Fibroblast of the aortic adventitia (primary cell): Measurements from ENCODE around the gene MND1. TPM values are rescaled to one million over a fixed set of nuclear protein-coding genes. Genes with fewer than 3 reads are reported as not detected.
A peak's percentile ranks its signal among the peaks of the same experiment; 100 is the strongest.

Experiments used
- DNase-seq: peaks from one replicate; pipeline ENCODE4 v3.0.0-alpha.2; 2010; ENCODE audit warnings: low read depth
- H3K4me3 ChIP-seq: 2 replicates; pipeline ENCODE4 v1.5.1; 2011; ENCODE audit warnings: low read depth, mild to moderate bottlenecking, control low read depth, low read length, moderate library complexity
- total RNA-seq: library from RNA; depleted of rRNA; stranded (reverse); fragments of >200 nt; gene quantifications from 2 replicates; pipeline ENCODE4 v1.2.3, GENCODE V29; 2012; ENCODE audit warnings: low replicate concordance
- TF ChIP-seq, protein P1 (sequence below): IDR thresholded peaks from 2 replicates; pipeline ENCODE4 v1.5.1; 2011; ENCODE audit warnings: mild to moderate bottlenecking, low read length, control low read depth, inconsistent platforms; ENCODE audit not compliant: insufficient read depth

Gene MND1
- total RNA-seq, 1 donor = 15.5 TPM

DNA sequence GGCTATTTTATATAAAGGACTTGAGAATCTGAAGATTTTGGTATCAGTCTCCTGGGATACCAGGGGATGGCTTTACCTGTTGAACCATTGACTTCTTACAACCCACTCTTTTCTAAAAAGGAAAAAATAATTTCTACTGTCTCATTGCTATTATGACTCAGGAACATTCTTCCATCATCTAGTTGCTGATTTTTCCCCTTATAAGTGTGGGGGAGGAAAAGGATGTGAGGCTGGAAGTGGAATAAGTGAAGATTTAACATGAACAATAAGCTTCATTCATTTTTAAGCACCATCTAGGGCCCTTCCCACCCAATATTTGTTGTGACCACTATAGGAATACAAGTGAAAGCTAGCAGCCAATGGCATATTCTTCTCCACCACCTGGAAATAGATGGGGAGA, 10.6 kb upstream of the MND1 start:
- no peak for DNase-seq
- H3K4me3 ChIP-seq = no peak overlapping the region
- TF ChIP-seq, protein P1, sequence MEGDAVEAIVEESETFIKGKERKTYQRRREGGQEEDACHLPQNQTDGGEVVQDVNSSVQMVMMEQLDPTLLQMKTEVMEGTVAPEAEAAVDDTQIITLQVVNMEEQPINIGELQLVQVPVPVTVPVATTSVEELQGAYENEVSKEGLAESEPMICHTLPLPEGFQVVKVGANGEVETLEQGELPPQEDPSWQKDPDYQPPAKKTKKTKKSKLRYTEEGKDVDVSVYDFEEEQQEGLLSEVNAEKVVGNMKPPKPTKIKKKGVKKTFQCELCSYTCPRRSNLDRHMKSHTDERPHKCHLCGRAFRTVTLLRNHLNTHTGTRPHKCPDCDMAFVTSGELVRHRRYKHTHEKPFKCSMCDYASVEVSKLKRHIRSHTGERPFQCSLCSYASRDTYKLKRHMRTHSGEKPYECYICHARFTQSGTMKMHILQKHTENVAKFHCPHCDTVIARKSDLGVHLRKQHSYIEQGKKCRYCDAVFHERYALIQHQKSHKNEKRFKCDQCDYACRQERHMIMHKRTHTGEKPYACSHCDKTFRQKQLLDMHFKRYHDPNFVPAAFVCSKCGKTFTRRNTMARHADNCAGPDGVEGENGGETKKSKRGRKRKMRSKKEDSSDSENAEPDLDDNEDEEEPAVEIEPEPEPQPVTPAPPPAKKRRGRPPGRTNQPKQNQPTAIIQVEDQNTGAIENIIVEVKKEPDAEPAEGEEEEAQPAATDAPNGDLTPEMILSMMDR = no peak

DNA sequence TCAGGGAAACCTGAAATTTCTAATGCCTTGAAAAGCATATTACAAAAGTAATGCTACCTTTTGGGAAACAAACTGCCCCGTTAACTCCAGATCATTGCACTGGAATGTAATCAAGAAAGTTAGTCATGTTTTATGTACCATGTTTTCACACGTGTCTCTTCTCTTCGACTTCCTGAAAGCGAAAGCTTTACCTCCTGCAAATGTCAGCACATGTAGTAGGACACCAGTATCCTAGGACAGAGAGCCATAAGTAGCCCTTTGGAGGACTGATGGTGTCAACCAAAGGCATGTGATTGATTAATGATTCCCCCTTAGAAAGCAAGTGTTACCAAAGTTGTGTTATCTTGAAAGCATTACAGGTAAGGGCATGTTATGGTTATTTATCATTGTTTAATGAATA, 8.8 kb upstream of the MND1 start:
- no peak for DNase-seq
- H3K4me3 ChIP-seq = no peak overlapping the region
- TF ChIP-seq, protein P1 = no peak

DNA sequence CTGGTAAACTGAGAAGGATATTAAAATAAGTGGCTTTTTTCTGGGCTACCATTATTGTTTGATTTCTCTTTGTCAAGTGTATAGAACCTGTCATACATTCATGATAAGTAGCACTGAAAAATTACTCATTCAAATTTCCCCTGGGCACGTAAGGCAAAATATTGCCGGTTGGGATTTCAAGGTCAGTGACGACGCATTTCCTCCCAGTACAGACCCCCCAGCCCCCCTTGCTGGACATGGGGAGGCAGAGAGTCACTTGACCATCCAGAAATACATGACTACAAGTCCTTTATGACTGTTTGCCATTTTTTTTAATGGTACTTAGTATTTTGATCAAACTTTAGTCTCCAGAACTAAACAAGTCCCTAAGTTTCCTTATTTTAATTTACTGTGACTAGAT, 6.8 kb upstream of the MND1 start:
- no peak overlapping the region for H3K4me3 ChIP-seq
- DNase-seq = no peak
- TF ChIP-seq, protein P1 = no peak

DNA sequence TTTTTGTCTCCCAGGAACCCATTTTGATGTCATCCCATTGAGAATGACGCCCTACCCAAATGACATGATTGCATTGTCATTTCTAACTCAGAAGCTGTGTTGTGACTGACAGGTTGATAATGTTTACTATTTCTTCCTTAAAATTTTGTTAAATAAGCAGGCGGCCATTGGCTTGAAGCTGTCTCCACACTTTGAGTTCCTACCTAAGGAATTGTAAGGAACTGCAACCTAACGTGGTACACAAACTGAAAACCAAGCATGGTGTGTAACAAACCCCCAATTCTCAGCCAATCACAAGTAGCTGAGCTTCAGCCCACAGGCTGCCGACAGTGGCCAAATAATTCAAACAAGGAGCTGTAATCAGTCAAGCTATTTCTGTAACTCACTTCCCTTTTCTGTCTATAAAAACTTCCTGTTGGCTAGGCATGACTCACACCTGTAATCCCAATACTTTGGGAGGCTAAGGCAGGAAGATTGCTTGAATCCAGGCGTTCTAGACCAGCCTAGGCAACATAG, 2.9 kb upstream of the MND1 start:
- TF ChIP-seq, protein P1 = no peak
- peak; percentile 49 for DNase-seq
- H3K4me3 ChIP-seq = no peak overlapping the region

DNA sequence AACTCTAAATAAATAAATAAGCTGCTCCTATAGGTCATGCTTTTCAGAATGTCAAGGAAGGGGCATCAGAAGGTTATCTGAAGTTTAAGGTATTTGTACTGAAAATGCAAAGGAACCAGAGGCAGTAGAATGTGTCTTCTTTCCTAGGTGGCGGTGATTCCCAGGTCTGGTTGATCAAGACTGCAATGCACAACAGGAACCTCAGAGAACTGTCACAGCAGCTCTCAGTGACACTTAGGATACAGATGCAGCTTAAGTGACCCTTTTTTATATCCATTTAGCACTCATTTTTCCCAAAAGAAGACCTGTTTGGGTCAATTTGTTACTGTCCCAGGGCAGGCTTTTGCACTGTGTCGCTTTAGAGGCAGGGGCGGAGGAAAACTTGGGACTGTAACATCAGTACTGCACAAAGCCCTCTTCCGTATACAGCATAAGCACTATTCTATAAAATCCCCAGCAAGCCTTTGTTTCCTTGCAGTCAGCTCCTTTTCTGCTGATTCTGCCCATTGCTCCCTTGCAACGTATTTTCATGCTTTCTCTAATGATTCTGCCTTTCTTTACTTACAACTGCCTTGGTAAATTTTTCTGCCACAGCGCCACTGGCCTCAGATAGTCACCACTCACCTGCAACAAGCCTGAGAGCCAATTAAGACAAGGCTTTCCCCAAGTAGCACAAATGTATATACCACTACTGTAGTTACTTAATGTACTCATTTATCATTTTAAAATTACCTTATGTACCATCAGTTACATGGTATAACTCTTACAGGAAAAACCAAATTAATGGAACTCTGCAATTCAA, 1.5 kb upstream of the MND1 start:
- TF ChIP-seq, protein P1 = no peak
- H3K4me3 ChIP-seq = no peak overlapping the region
- no peak for DNase-seq

DNA sequence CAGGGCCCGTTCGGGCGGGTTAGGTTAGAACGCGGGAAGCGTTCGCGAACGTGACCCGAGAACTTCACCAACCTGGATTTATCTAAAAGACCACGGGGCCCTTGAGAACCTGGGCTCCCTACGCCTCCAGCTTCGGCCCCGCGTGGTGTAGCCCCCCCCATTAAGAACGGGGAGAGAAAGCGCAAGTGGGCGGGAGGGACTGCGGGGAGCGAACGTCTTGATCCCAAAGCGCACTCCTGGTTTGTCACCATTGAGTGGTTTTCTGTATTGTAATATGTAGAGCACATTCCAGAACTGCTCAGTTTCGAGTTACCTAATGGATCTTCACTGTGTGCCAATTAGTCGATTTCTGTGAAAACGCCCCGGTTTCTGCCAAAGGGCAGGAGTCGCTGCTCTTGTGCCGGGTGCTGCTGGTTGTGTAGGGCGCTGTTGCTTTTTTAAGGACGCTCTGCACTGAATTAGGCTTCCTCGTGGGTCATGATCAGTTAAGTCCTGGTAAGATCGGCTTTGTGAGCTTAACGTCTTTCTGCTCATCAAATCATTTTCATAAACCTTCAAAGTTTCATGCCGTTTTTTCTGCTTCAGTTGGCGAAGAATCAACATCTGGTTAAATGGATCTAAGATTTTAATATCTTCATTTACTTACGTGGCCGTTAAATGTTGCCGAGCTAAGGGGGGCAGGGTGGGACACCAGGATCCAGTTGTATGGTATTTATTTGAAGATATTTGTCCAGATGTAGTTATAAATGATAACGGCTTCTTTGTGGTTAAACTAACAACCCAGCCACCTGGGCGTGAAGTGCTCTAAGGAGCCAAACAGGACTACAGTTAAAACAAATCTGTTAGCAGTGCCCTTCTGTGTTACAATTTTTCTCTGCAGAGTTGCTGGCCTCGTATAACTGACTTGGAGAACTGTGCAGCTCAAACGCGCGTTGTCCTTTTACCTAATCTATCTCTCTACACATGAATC, 809 bp downstream of the MND1 start:
- TF ChIP-seq, protein P1 = peak; percentile 13
- peak; percentile 66 for DNase-seq
- peak overlapping the region; percentile 81 for H3K4me3 ChIP-seq
